ENCODE results near the gene CD81. TPM values are rescaled to one million over a fixed set of nuclear protein-coding genes. Genes with fewer than 3 reads are reported as not detected.

Gene CD81
- total RNA-seq (2014; rRNA removed; shearing (Covaris generic)) (290 and 346 TPM in 2 replicates), polyA plus RNA-seq (2016; fragmentation: Nextera tagmentation; extraction: Ambion mirVana) (88.6 and 95.5 TPM in 2 replicates)
- long read RNA-seq, transcript CD81-201 (8 exons, 1,520 nt) = major isoform, 5 of 13 reads
- long read RNA-seq, partial matches to known transcripts = 4 of 13 reads
- long read RNA-seq, other reads (novel, unspliced or antisense) = 4 of 13 reads

DNA sequence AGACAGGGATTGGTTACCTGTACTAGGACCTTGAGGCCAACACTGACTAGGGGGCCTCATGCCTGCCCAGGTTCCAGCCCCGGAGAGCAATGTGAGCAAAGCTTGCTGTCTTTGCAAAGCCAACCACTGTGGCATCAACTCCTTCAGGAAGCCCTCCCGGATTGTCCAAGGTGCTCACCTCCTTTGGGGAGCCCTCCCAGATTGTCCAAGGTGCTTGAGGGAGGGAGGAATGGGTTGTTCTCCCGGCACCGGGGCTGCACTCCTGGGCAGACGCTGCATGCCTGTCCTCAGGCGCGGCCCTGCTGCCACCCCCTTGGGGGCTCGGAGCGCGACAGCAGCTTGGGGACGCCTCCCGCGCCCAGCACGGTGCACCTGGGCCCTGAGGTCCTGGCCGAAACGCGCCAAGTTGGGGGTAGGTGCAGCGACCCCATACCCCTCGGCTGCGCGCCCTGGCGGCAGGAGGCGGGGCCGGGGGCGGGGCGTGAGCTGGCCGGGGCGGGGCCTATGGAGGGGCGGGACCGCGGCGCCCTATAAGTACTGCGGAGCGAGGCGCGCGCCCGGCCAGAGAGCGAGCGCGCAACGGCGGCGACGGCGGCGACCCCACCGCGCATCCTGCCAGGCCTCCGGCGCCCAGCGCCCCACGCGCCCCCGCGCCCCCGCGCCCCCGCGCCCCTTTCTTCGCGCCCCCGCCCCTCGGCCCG, at the start of gene CD81:
Gene CD81 (plus strand): TSS at position 560 of the 701 bp plus-strand sequence. CDS start 240 bp downstream, outside the sequence.
- H4K20me1 ChIP-seq (replicated peaks; ENCODE audit: insufficient read depth) = peaks cover 31% of the 10 kb centered on the region
- Mint-ChIP-seq H3K27me3 (ENCODE audit: insufficient read depth, low read depth, poor library complexity) (peaks cover 14% of the 10 kb centered on the region), H3K4me3 (peak within 1 kb of the TSS; percentile 89), H3K27ac (peak within 1 kb of the TSS; percentile 56; the same call in 1 of the 2 replicates), H3K9me3 (no peaks in the 10 kb centered on the region), H3K4me1 (peaks cover 17% of the 10 kb centered on the region), H3K36me3 (ENCODE audit: low read depth) (no peaks in the 10 kb centered on the region)
- H2AFZ ChIP-seq = no peak within 1 kb of the TSS
- ATAC-seq (peak; percentile 65), DNase-seq (ENCODE audit: low spot score) (no peak)
- no peak within 1 kb of the TSS for H3K27ac ChIP-seq (ENCODE audit: low read depth)
- TF ChIP-seq STAT1 (IDR thresholded peaks at IDR 0.05; ENCODE audit: unreplicated experiment) (no peak), NANOG (IDR thresholded peaks at IDR 0.05; ENCODE audit: borderline replicate concordance) (no peak), CREB1 (CRISPR knock-in tag; IDR thresholded peaks at IDR 0.05; ENCODE audit: low read depth) (no peak), ZNF114 (CRISPR knock-in tag; IDR thresholded peaks at IDR 0.05) (no peak), POLR2AphosphoS5 (IDR thresholded peaks at IDR 0.05; ENCODE audit: low read depth) (peak; percentile 70; the same call in 1 of the 2 replicates)
- no peaks in the 10 kb centered on the region for H3K9me2 ChIP-seq (ENCODE audit: insufficient read depth)
- no peaks in the 10 kb centered on the region for H3F3A ChIP-seq (replicated peaks; ENCODE audit: low read depth)
- peak within 1 kb of the TSS; percentile 91 for H3K4me3 ChIP-seq
- H3K79me2 ChIP-seq (replicated peaks; ENCODE audit: insufficient read depth) = peaks cover 42% of the 10 kb centered on the region
- H3K27me3 ChIP-seq (ENCODE audit: insufficient read depth) = no peaks in the 10 kb centered on the region
- H3K36me3 ChIP-seq (ENCODE audit: insufficient read depth) = no peaks in the 10 kb centered on the region
- peak within 1 kb of the TSS; percentile 96 for H3K4me2 ChIP-seq
- H3K4me1 ChIP-seq (ENCODE audit: insufficient read depth) = peaks cover 11% of the 10 kb centered on the region; the same call in 1 of the 2 replicates

- Histone ChIP-seq H3K79me2 (replicated peaks; ENCODE audit: insufficient read depth) (no peaks in the 10 kb centered on the region), H3K27me3 (ENCODE audit: insufficient read depth) (no peaks in the 10 kb centered on the region), H3K36me3 (ENCODE audit: insufficient read depth) (no peaks in the 10 kb centered on the region; the same call in 1 of the 2 replicates), H3K4me3 (no peak overlapping the region), H3F3A (replicated peaks; ENCODE audit: low read depth) (no peaks in the 10 kb centered on the region), H2AFZ (no peak overlapping the region), H3K27ac (ENCODE audit: low read depth) (no peak overlapping the region), H3K4me2 (no peak overlapping the region), H3K9me2 (ENCODE audit: insufficient read depth) (no peaks in the 10 kb centered on the region), H3K4me1 (ENCODE audit: insufficient read depth) (no peaks in the 10 kb centered on the region), H4K20me1 (replicated peaks; ENCODE audit: insufficient read depth) (no peaks in the 10 kb centered on the region)
- H3K4me1 Mint-ChIP-seq = no peaks in the 10 kb centered on the region
- ATAC-seq (no peak), DNase-seq (ENCODE audit: low spot score) (no peak)
- TF ChIP-seq CTCF (conservative IDR thresholded peaks at IDR 0.05; ENCODE audit: low read depth in 2 of 2) (no peak), ZNF331 (CRISPR knock-in tag; IDR thresholded peaks at IDR 0.05; ENCODE audit: low read depth) (no peak), EZH2phosphoT487 (IDR thresholded peaks at IDR 0.05; ENCODE audit: unreplicated experiment) (no peak), JUNB (IDR thresholded peaks at IDR 0.05; ENCODE audit: unreplicated experiment) (no peak), POLR2AphosphoS5 (IDR thresholded peaks at IDR 0.05; ENCODE audit: low read depth) (no peak)
- H3K27ac Mint-ChIP-seq = no peak overlapping the region
- no peak overlapping the region for H3K4me3 Mint-ChIP-seq
- H3K36me3 Mint-ChIP-seq (ENCODE audit: low read depth) = peaks cover 9% of the 10 kb centered on the region; the same call in 2 of the 3 replicates
- H3K27me3 Mint-ChIP-seq (ENCODE audit: insufficient read depth, low read depth, poor library complexity) = peaks cover 5% of the 10 kb centered on the region
- peaks cover 15% of the 10 kb centered on the region for H3K9me3 Mint-ChIP-seq
Measured at GRCh38 chr11:2328021-2328420, 49.1 kb upstream of the CD81 start.
